ENCODE measurements around the gene MAP3K12.
"Not testable (repeated sequence)": the region's sequence is repeated elsewhere in the genome, so short reads cannot be mapped to it uniquely, and the experiment has no call there.

The MAP3K12 gene

DNA sequence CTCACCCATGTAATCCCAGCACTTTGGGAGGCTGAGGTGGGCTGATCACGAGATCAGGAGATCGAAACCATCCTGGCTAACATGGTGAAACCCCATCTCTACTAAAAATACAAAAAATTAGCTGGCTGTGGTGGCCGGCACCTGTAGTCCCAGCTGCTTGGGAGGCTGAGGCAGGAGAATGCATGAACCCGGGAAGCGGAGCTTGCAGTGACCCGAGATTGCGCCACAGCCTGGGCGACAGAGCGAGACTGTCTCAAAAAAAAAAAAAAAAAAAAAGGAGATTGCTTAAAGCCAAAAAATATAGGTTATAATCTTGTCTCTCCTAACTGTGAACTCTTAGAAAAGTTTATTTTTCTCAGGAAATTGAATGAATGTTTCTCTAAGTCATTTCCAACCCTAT lies 63.9 kb downstream of the MAP3K12 start:
- DNase-seq (ENCODE audit: low spot score), result not testable (repeated sequence)

DNA sequence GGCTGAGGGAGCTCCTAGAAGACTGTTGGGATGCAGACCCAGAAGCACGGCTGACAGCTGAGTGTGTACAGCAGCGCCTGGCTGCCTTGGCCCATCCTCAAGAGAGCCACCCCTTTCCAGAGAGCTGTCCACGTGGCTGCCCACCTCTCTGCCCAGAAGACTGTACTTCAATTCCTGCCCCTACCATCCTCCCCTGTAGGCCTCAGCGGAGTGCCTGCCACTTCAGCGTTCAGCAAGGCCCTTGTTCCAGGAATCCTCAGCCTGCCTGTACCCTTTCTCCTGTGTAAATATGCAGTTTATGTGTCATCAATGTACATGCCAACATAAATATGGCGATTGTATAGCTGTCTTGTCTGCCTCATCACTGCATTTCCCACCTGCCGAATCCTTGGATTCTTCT lies 68.1 kb downstream of the MAP3K12 start:
- DNase-seq (ENCODE audit: low spot score), result no peak

DNA sequence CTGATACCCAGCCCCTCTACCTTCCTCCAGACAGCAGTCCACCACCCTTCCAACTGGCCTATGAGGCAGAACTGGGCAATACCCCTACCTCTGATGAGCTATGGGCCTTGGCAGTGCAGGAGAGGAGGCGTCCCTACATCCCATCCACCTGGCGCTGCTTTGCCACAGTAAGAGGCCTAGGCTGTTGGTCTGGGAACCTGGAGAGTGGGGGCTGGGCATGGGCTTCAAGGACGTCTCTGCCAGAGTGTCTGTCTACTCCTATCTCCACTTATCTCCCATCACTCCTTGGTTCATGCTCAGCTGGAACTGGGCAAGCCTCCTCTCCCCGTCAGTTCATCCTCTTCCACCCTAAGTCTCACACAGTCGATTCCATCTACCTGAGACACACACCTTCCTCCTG lies 69.1 kb downstream of the MAP3K12 start:
- no peak for DNase-seq (ENCODE audit: low spot score)
